A673 (cell line): ENCODE results near the gene HES7. TPM values are rescaled to one million over a fixed set of nuclear protein-coding genes. Genes with fewer than 3 reads are reported as not detected.

Experiments used
- BruUV-seq: library from RNA; stranded (reverse); fragments of 400-500 nt; replicated peaks from 2 replicates; lab custom pipeline; 2021; lab: Mats Ljungman, UMichigan
- CTCF ChIA-PET: fragments of 300-600 bp; sonication (Branson Sonifier 250); formaldehyde crosslinking; loops from one replicate; lab custom pipeline; 2022; ENCODE audit warnings: antibody characterized with exemption; lab: Charles Lee
- POLR2A ChIA-PET: fragments of 300-600 bp; sonication (Branson Sonifier 250); formaldehyde crosslinking; loops from one replicate; lab custom pipeline; 2022; ENCODE audit warnings: antibody characterized with exemption; ENCODE audit not compliant: low non-redundant PET; lab: Charles Lee
- DNase-seq: peaks from one replicate; pipeline ENCODE4 v3.0.0-alpha.2; 2015; ENCODE audit warnings: low spot score
- H3K27ac ChIP-seq: fragments of 200-600 bp; sonication (generic); 2 replicates; pipeline ENCODE4 v1.5.1; 2016; ENCODE audit warnings: mixed run types, low read depth, mild to moderate bottlenecking, mixed read lengths, antibody characterized with exemption, low read length; ENCODE audit not compliant: poor library complexity, severe bottlenecking
- H3K27me3 ChIP-seq: fragments of 200-600 bp; sonication (generic); replicated peaks from 2 replicates; pipeline ENCODE4 v1.6.1; 2017; ENCODE audit warnings: mixed run types, low read depth, mild to moderate bottlenecking, mixed read lengths, antibody characterized with exemption, low read length; ENCODE audit not compliant: insufficient read depth, poor library complexity
- H3K36me3 ChIP-seq: fragments of 200-600 bp; sonication (generic); 2 replicates; pipeline ENCODE4 v1.6.1; 2016; ENCODE audit warnings: mixed run types, mild to moderate bottlenecking, mixed read lengths, antibody characterized with exemption, low read length; ENCODE audit not compliant: insufficient read depth, poor library complexity, severe bottlenecking
- H3K4me1 ChIP-seq: fragments of 200-600 bp; sonication (generic); 2 replicates; pipeline ENCODE4 v1.6.1; 2017; ENCODE audit warnings: mixed run types, mild to moderate bottlenecking, mixed read lengths, antibody characterized with exemption, low read length; ENCODE audit not compliant: insufficient read depth, poor library complexity, severe bottlenecking
- H3K4me3 ChIP-seq: fragments of 200-600 bp; sonication (generic); 2 replicates; pipeline ENCODE4 v1.5.1; 2016; ENCODE audit warnings: low read depth, mixed run types, mild to moderate bottlenecking, mixed read lengths, low read length; ENCODE audit not compliant: poor library complexity, severe bottlenecking
- H3K9me3 ChIP-seq: fragments of 200-600 bp; sonication (generic); 2 replicates; pipeline ENCODE4 v1.6.1; 2016; ENCODE audit warnings: mixed run types, low read depth, mild to moderate bottlenecking, mixed read lengths, antibody characterized with exemption, low read length; ENCODE audit not compliant: poor library complexity, severe bottlenecking
- CTCF ChIP-seq: fragments of 300-800, 200-600 bp; sonication (generic); conservative IDR thresholded peaks from 2 replicates; pipeline ENCODE4 v1.5.1; 2017; ENCODE audit warnings: low read depth, mild to moderate bottlenecking, antibody characterized with exemption, low read length, moderate library complexity, mixed read lengths
- EZH2 ChIP-seq: fragments of 200-600 bp; sonication (generic); IDR thresholded peaks from 2 replicates; pipeline ENCODE4 v1.6.1; 2017; ENCODE audit warnings: borderline replicate concordance, low read depth, mild to moderate bottlenecking, mixed read lengths, antibody characterized with exemption, low read length; ENCODE audit not compliant: poor library complexity, severe bottlenecking
- intact Hi-C: fragments of 100-400 bp; cut with micrococcal nuclease; formaldehyde crosslinking; loops from one replicate; pipeline ENCODE4 v1.10.0; 2022; ENCODE audit not compliant: unreplicated experiment
- total RNA-seq: library from RNA; stranded (reverse); gene quantifications from 2 replicates; pipeline ENCODE4 v1.2.3, GENCODE V29; 2021

HES7 gene
- total RNA-seq, 1 experiment from 2014 or later = 1.7 TPM

GRCh38 chr17:8138374-8138671 is 14.4 kb upstream of the HES7 start:
- ChIA-PET CTCF (interaction anchor here (0.7 kb wide), 1 partner anchor 19 kb away, joined by 4 read pairs; no protein-coding TSS in a partner anchor), POLR2A (interaction anchor here (0.8 kb wide), 1 partner anchor 19 kb away, joined by 5 read pairs; no protein-coding TSS in a partner anchor)
- H3K9me3 ChIP-seq = no peaks in the 10 kb centered on the region
- peaks cover 23% of the 10 kb centered on the region for H3K36me3 ChIP-seq
- TF ChIP-seq CTCF (no peak), EZH2 (no peak)
- intact Hi-C loops = loop anchor here (2.0 kb wide), 2 partner anchors 18 to 48 kb away; no protein-coding TSS in a partner anchor
- peak overlapping the region; percentile 55 for H3K4me3 ChIP-seq
- H3K27me3 ChIP-seq = no peaks in the 10 kb centered on the region
- DNase-seq = no peak
- peak overlapping the region; percentile 41 for H3K27ac ChIP-seq
- no TSS peak for BruUV-seq
- H3K4me1 ChIP-seq = no peaks in the 10 kb centered on the region

- Histone ChIP-seq H3K4me1 (no peaks in the 10 kb centered on the region), H3K9me3 (no peaks in the 10 kb centered on the region), H3K27ac (peak overlapping the region; percentile 41), H3K36me3 (peaks cover 22% of the 10 kb centered on the region), H3K27me3 (no peaks in the 10 kb centered on the region), H3K4me3 (peak overlapping the region; percentile 55)
- BruUV-seq = no TSS peak
- POLR2A ChIA-PET = interaction anchor here (0.8 kb wide), 1 partner anchor 19 kb away, joined by 5 read pairs; no protein-coding TSS in a partner anchor
- no peak for DNase-seq
- TF ChIP-seq CTCF = no peak
- TF ChIP-seq EZH2 = no peak
- intact Hi-C loops = loop anchor here (2.0 kb wide), 2 partner anchors 19 to 49 kb away; no protein-coding TSS in a partner anchor
- CTCF ChIA-PET = interaction anchor here (0.7 to 1.1 kb wide), 2 partner anchors 15 to 19 kb away, joined by 3 to 4 read pairs; no protein-coding TSS in a partner anchor
These were observed 13.9 kb upstream of the HES7 start for GRCh38 chr17:8137645-8138373.

GRCh38 chr17:8133941-8134340 is 10.0 kb upstream of the HES7 start:
- Histone ChIP-seq H3K4me3 (no peak overlapping the region), H3K36me3 (no peaks in the 10 kb centered on the region), H3K27ac (no peak overlapping the region), H3K27me3 (no peaks in the 10 kb centered on the region), H3K4me1 (no peaks in the 10 kb centered on the region), H3K9me3 (no peaks in the 10 kb centered on the region)
- POLR2A ChIA-PET = interaction anchor here (0.6 kb wide), 1 partner anchor 43 kb away, joined by 4 read pairs; no protein-coding TSS in a partner anchor
- no TSS peak for BruUV-seq
- TF ChIP-seq CTCF (no peak), EZH2 (no peak)
- CTCF ChIA-PET = interaction anchor here (0.6 to 0.7 kb wide), 2 partner anchors 14 to 222 kb away, joined by 3 to 4 read pairs; no protein-coding TSS in a partner anchor
- no peak for DNase-seq
- intact Hi-C loops = no loop called here
